ENCODE data around the gene NEK6. TPM values are rescaled to one million over a fixed set of nuclear protein-coding genes. Genes with fewer than 3 reads are reported as not detected.
A peak's percentile ranks its signal among the peaks of the same experiment; 100 is the strongest.

NEK6 gene
- polyA plus RNA-seq, 6 donors from 2014 or later = 4.5 to 15.2 (median 8.0) TPM

- no peak for ATAC-seq (ENCODE audit: low read depth in 2 of 2)
- peaks cover 8 to 16% of the 10 kb centered on the region in 2 donors for H3K36me3 Mint-ChIP-seq
- DNase-seq = no peak
- H3K27ac Mint-ChIP-seq = peak overlapping the region in 2 of 6 donors; percentile 70 to 80
- H3K4me3 Mint-ChIP-seq = no peak overlapping the region
- H3K27me3 Mint-ChIP-seq = no peaks in the 10 kb centered on the region
- H3K4me1 Mint-ChIP-seq = peaks cover 0 to 5% (median 0%) of the 10 kb centered on the region in 3 donors
- no peaks in the 10 kb centered on the region for H3K9me3 Mint-ChIP-seq
These were observed 94.1 kb downstream of the NEK6 start for GRCh38 chr9:124351672-124352468.

- DNase-seq = no peak
- ATAC-seq (ENCODE audit: low read depth in 2 of 2) = no peak
- no peaks in the 10 kb centered on the region for H3K9me3 Mint-ChIP-seq
- no peak overlapping the region for H3K4me3 Mint-ChIP-seq
- peaks cover 0 to 5% (median 2%) of the 10 kb centered on the region in 3 donors for H3K4me1 Mint-ChIP-seq
- no peaks in the 10 kb centered on the region for H3K27me3 Mint-ChIP-seq
- peaks cover 8 to 16% of the 10 kb centered on the region in 2 donors for H3K36me3 Mint-ChIP-seq
- peak overlapping the region in 1 of 6 donors; percentile 71 for H3K27ac Mint-ChIP-seq
These were observed 94.9 kb downstream of the NEK6 start for GRCh38 chr9:124352616-124353015.

GRCh38 chr9:124353166-124353768, 95.5 kb downstream of the NEK6 start:
- Mint-ChIP-seq H3K27me3 (no peaks in the 10 kb centered on the region), H3K36me3 (peaks cover 8 to 16% of the 10 kb centered on the region in 2 donors), H3K27ac (peak overlapping the region in 1 of 6 donors; percentile 36), H3K4me1 (peaks cover 0 to 6% (median 5%) of the 10 kb centered on the region in 3 donors), H3K9me3 (no peaks in the 10 kb centered on the region), H3K4me3 (no peak overlapping the region)
- DNase-seq (no peak), ATAC-seq (ENCODE audit: low read depth in 2 of 2) (no peak)

- DNase-seq (no peak), ATAC-seq (ENCODE audit: low read depth in 2 of 2) (no peak)
- Mint-ChIP-seq H3K27ac (peak overlapping the region in 3 of 6 donors; percentile 26 to 47 (median 36)), H3K4me1 (peaks cover 5 to 6% (median 5%) of the 10 kb centered on the region in 3 donors), H3K27me3 (no peaks in the 10 kb centered on the region), H3K4me3 (no peak overlapping the region), H3K36me3 (peaks cover 8 to 16% of the 10 kb centered on the region in 2 donors), H3K9me3 (no peaks in the 10 kb centered on the region)
These were observed 96.1 kb downstream of the NEK6 start for GRCh38 chr9:124353811-124354274.

- Mint-ChIP-seq H3K9me3 (no peaks in the 10 kb centered on the region), H3K27ac (peak overlapping the region in 2 of 6 donors; percentile 36 to 61), H3K4me3 (no peak overlapping the region), H3K27me3 (no peaks in the 10 kb centered on the region), H3K36me3 (peaks cover 8 to 16% of the 10 kb centered on the region in 2 donors), H3K4me1 (peaks cover 5 to 11% (median 6%) of the 10 kb centered on the region in 3 donors)
- ATAC-seq (ENCODE audit: low read depth in 2 of 2) (no peak), DNase-seq (no peak)
These were observed 96.7 kb downstream of the NEK6 start for GRCh38 chr9:124354346-124355038.

GRCh38 chr9:124355039-124355940, 97.5 kb downstream of the NEK6 start:
- H3K27me3 Mint-ChIP-seq = no peaks in the 10 kb centered on the region
- H3K27ac Mint-ChIP-seq = peak overlapping the region in 1 of 6 donors; percentile 36
- ATAC-seq (ENCODE audit: low read depth in 2 of 2) (no peak), DNase-seq (no peak)
- peaks cover 6 to 12% (median 10%) of the 10 kb centered on the region in 3 donors for H3K4me1 Mint-ChIP-seq
- H3K4me3 Mint-ChIP-seq = no peak overlapping the region
- peaks cover 8 to 16% of the 10 kb centered on the region in 2 donors for H3K36me3 Mint-ChIP-seq
- H3K9me3 Mint-ChIP-seq = no peaks in the 10 kb centered on the region

- no peak for ATAC-seq (ENCODE audit: low read depth in 2 of 2)
- H3K4me1 Mint-ChIP-seq = peaks cover 13 to 17% (median 15%) of the 10 kb centered on the region in 3 donors
- H3K4me3 Mint-ChIP-seq = peak overlapping the region in 1 of 8 donors; percentile 16
- no peak for DNase-seq
- H3K27ac Mint-ChIP-seq = peak overlapping the region in 3 of 6 donors; percentile 15 to 62 (median 47)
- H3K27me3 Mint-ChIP-seq = no peaks in the 10 kb centered on the region
- peaks cover 8 to 10% of the 10 kb centered on the region in 2 donors for H3K36me3 Mint-ChIP-seq
- no peaks in the 10 kb centered on the region for H3K9me3 Mint-ChIP-seq
These were observed 98.4 kb downstream of the NEK6 start for GRCh38 chr9:124355941-124356744.

- Mint-ChIP-seq H3K36me3 (peaks cover 4 to 8% of the 10 kb centered on the region in 2 donors), H3K9me3 (no peaks in the 10 kb centered on the region), H3K4me3 (no peak overlapping the region), H3K4me1 (peaks cover 13 to 17% (median 17%) of the 10 kb centered on the region in 3 donors), H3K27ac (peak overlapping the region in 3 of 6 donors; percentile 47 to 62 (median 57)), H3K27me3 (no peaks in the 10 kb centered on the region)
- no peak for DNase-seq
- ATAC-seq (ENCODE audit: low read depth in 2 of 2) = no peak
These were observed 99.1 kb downstream of the NEK6 start for GRCh38 chr9:124356745-124357390.

GRCh38 chr9:124357721-124358361, 100.1 kb downstream of the NEK6 start:
- no peaks in the 10 kb centered on the region for H3K27me3 Mint-ChIP-seq
- peaks cover 4 to 8% of the 10 kb centered on the region in 2 donors for H3K36me3 Mint-ChIP-seq
- no peak overlapping the region for H3K4me3 Mint-ChIP-seq
- H3K4me1 Mint-ChIP-seq = peaks cover 13 to 18% (median 17%) of the 10 kb centered on the region in 3 donors
- H3K9me3 Mint-ChIP-seq = no peaks in the 10 kb centered on the region
- H3K27ac Mint-ChIP-seq = peak overlapping the region in 5 of 6 donors; percentile 29 to 91 (median 61)
- no peak for DNase-seq
- ATAC-seq (ENCODE audit: low read depth in 2 of 2) = no peak

GRCh38 chr9:124358631-124359030, 100.9 kb downstream of the NEK6 start:
- H3K4me3 Mint-ChIP-seq = no peak overlapping the region
- H3K36me3 Mint-ChIP-seq = peaks cover 0 to 3% of the 10 kb centered on the region in 2 donors
- H3K9me3 Mint-ChIP-seq = no peaks in the 10 kb centered on the region
- peak overlapping the region in 2 of 6 donors; percentile 15 to 47 for H3K27ac Mint-ChIP-seq
- no peak for ATAC-seq (ENCODE audit: low read depth in 2 of 2)
- H3K27me3 Mint-ChIP-seq = no peaks in the 10 kb centered on the region
- peaks cover 13 to 21% (median 17%) of the 10 kb centered on the region in 3 donors for H3K4me1 Mint-ChIP-seq
- DNase-seq = no peak

- no peak for ATAC-seq (ENCODE audit: low read depth in 2 of 2)
- peak overlapping the region in 1 of 8 donors; percentile 25 for H3K4me3 Mint-ChIP-seq
- H3K4me1 Mint-ChIP-seq = peaks cover 13 to 21% (median 17%) of the 10 kb centered on the region in 3 donors
- H3K27ac Mint-ChIP-seq = peak overlapping the region in 3 of 6 donors; percentile 34 to 81 (median 47)
- no peaks in the 10 kb centered on the region for H3K36me3 Mint-ChIP-seq
- H3K27me3 Mint-ChIP-seq = no peaks in the 10 kb centered on the region
- DNase-seq = no peak
- H3K9me3 Mint-ChIP-seq = no peaks in the 10 kb centered on the region
These were observed 101.7 kb downstream of the NEK6 start for GRCh38 chr9:124359426-124359825.
